Choroid plexus epithelial cell (primary cell): ENCODE results near the gene L3MBTL4.

Source experiments
- DNase-seq: peaks from one replicate; pipeline ENCODE4 v3.0.0-alpha.2; 2010; ENCODE audit warnings: low read depth
- H3K4me3 ChIP-seq: 2 replicates; pipeline ENCODE4 v1.5.1; 2011; ENCODE audit warnings: low read depth, mild to moderate bottlenecking, control low read depth, low read length, moderate library complexity
- CTCF ChIP-seq: conservative IDR thresholded peaks from 2 replicates; pipeline ENCODE4 v1.5.1; 2011; ENCODE audit warnings: low read depth, mild to moderate bottlenecking, control low read depth, inconsistent platforms, low read length, moderate library complexity

The L3MBTL4 gene

GRCh38 chr18:6249170-6249569 lies 165.5 kb downstream of the L3MBTL4 start:
- TF ChIP-seq CTCF: no peak
- DNase-seq: no peak
- no peak overlapping the region for H3K4me3 ChIP-seq

DNA sequence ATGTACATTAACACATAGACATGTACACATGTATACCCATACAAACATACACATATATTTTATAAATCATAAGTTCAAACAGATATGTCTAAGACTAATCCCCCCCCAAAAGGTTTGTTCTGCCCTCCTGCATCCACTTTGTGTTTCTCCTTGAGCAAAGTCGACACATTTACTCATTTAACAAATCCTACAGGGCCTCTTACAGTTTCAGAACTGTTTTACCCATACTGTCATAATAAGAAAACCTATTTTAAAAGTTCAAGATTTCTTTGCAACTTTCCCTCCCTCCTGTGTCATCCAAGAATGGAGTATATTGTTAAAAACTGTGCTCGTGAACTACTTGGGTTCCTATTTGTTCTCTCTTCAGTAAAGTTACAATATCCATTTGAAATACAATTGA lies 166.7 kb downstream of the L3MBTL4 start:
- TF ChIP-seq CTCF: no peak
- no peak overlapping the region for H3K4me3 ChIP-seq
- no peak for DNase-seq

GRCh38 chr18:6242004-6242403 lies 172.7 kb downstream of the L3MBTL4 start:
- no peak overlapping the region for H3K4me3 ChIP-seq

GRCh38 chr18:6239716-6240115 lies 175.0 kb downstream of the L3MBTL4 start:
- no peak for TF ChIP-seq CTCF
- H3K4me3 ChIP-seq: no peak overlapping the region
- DNase-seq: no peak

More at GRCh38 chr18:6242004-6242403, 172.7 kb downstream of the L3MBTL4 start:
- no peak for DNase-seq
- TF ChIP-seq CTCF: no peak

DNA sequence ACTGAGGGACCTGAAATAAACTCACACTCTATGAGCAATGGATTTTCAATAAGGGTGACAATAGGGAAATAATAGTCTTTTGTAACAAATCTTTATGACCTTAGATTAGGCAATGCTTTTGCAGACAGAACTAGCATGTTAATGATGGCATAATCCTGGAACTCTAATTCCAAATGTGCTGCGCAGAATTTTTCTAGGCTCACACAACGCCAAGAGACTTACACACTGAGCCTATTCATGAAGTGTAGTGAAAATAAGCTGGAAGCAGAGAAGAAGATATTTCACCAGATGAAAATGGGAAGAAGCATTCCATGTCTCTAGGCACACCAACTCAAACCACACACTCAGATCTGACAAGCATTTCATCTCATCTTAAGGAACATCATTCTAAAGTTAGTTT lies 178.5 kb downstream of the L3MBTL4 start:
- no peak overlapping the region for H3K4me3 ChIP-seq
- TF ChIP-seq CTCF: no peak
- DNase-seq: no peak

- no peak for DNase-seq
- no peak for TF ChIP-seq CTCF
- no peak overlapping the region for H3K4me3 ChIP-seq
Measured at GRCh38 chr18:6222271-6222670, 192.4 kb downstream of the L3MBTL4 start.

- no peak for TF ChIP-seq CTCF
- no peak for DNase-seq
Measured at GRCh38 chr18:6221602-6222014, 193.1 kb downstream of the L3MBTL4 start.

More at GRCh38 chr18:6221602-6222014, 193.1 kb downstream of the L3MBTL4 start:
- no peak overlapping the region for H3K4me3 ChIP-seq
